Left lung (tissue), 10 donors: ENCODE data around the gene CREB5. TPM values are rescaled to one million over a fixed set of nuclear protein-coding genes. Genes with fewer than 3 reads are reported as not detected.

Experiments used
- ATAC-seq: fragments of 200-7000 bp; cut with Tn5 transposase; one replicate; pipeline ENCODE4 v1.9.1; 2020; ENCODE audit warnings: moderate library complexity
- DNase-seq, 4 donors: peaks; one replicate each; pipeline ENCODE4 v3.0.0-alpha.2; 2013 to 2020
- H3K27ac ChIP-seq, 2 donors: fragments of 200-600 bp; sonication (generic) in 1 of 2; one replicate each; pipeline versions ENCODE4 v1.5.0 to v1.8.0; 2020 to 2021
- H3K27me3 ChIP-seq, 2 donors: fragments of 200-600 bp; sonication (generic) in 1 of 2; one replicate each; pipeline versions ENCODE4 v1.5.0 to v1.8.0; 2020 to 2021
- H3K36me3 ChIP-seq, 2 donors: fragments of 200-600 bp; sonication (generic) in 1 of 2; one replicate each; pipeline versions ENCODE4 v1.5.0 to v1.8.0; 2020 to 2021
- H3K4me1 ChIP-seq, 2 donors: fragments of 200-600 bp; one replicate each; pipeline ENCODE4 v1.8.0; 2021
- H3K4me3 ChIP-seq, 2 donors: fragments of 200-600 bp; sonication (generic) in 1 of 2; one replicate each; pipeline versions ENCODE4 v1.5.0 to v1.8.0; 2020 to 2021; ENCODE audit warnings: mild to moderate bottlenecking in 1 of 2
- H3K9me3 ChIP-seq, 2 donors: fragments of 200-600 bp; sonication (generic) in 1 of 2; one replicate each; pipeline versions ENCODE4 v1.5.0 to v1.8.0; 2020 to 2021
- intact Hi-C, 2 donors: fragments of 100-400 bp; cut with DNase I; formaldehyde crosslinking; loops; one replicate each; pipeline versions ENCODE4 v1.11.2 to v1.14.2; 2022
- polyA plus RNA-seq, 6 donors: library from polyadenylated mRNA; unstranded; fragments of 120-200 nt; gene quantifications; one replicate each; pipeline ENCODE4 v1.2.1, GENCODE V29; 2013; ENCODE audit not compliant: insufficient read length in 6 of 6
- total RNA-seq, 2 donors: library from RNA; stranded (reverse); fragmentation: NEBNext Ultra II Directional; extraction: Animal tissue kit (Norgen Biotek cat#: 25700); gene quantifications; one replicate each; pipeline ENCODE4 v1.2.1, GENCODE V29; 2021
- TF ChIP-seq, protein P1 (sequence below), 2 donors: fragments of 200-600 bp; sonication (generic) in 1 of 2; IDR thresholded peaks; one replicate each; pipeline versions ENCODE4 v1.5.0 to v1.8.0; 2021; ENCODE audit warnings: antibody characterized with exemption in 2 of 2
- donor health status: DM: no; HTN: yes; CAD: no.
- donor health status: DM: no; HTN: no; CAD: no.

Gene CREB5
- total and polyA plus RNA-seq, 8 donors, result 6.6 to 19.9 (median 15.7) TPM

DNA sequence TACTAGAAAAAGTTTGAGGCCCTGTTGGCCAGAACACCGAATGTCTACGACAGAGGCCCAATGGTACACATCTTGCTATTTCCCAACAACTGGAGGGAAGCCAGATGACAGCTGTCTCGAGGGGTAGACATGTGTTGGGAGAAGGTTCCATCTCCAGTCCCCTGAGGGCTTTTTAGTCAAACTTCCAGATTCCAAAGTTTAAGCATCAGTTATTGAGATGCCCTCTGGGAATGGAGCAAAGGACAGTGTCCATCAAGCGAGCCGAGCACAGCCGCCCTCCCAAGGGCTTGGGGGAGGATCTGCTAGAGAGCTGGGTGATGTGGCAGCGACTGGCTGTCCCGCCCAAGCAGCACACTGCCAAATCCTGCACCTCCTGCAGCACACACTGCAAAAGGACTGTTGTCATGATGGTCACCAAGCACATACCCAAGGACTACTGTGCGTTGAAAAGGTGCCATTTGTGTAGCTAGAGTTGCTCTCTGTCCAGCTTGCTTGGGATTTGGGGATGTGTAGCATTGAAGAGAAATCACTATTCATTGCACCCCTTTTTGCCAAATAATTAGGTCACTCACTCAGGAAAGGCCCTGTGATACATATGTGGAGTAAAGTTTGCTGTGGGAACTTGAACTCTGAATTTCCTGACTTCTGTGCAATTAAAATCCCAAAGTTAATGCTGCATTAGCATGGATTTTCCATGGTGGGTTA, 381.2 kb downstream of the CREB5 start:
- TF ChIP-seq, protein P1, sequence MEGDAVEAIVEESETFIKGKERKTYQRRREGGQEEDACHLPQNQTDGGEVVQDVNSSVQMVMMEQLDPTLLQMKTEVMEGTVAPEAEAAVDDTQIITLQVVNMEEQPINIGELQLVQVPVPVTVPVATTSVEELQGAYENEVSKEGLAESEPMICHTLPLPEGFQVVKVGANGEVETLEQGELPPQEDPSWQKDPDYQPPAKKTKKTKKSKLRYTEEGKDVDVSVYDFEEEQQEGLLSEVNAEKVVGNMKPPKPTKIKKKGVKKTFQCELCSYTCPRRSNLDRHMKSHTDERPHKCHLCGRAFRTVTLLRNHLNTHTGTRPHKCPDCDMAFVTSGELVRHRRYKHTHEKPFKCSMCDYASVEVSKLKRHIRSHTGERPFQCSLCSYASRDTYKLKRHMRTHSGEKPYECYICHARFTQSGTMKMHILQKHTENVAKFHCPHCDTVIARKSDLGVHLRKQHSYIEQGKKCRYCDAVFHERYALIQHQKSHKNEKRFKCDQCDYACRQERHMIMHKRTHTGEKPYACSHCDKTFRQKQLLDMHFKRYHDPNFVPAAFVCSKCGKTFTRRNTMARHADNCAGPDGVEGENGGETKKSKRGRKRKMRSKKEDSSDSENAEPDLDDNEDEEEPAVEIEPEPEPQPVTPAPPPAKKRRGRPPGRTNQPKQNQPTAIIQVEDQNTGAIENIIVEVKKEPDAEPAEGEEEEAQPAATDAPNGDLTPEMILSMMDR (IDR thresholded peaks at IDR 0.05), result no peak
- DNase-seq (no peak), ATAC-seq (no peak)
- Histone ChIP-seq H3K4me3 (no peak overlapping the region), H3K27me3 (no peaks in the 10 kb centered on the region), H3K27ac (no peak overlapping the region), H3K4me1 (no peaks in the 10 kb centered on the region), H3K36me3 (no peaks in the 10 kb centered on the region), H3K9me3 (no peaks in the 10 kb centered on the region)
- intact Hi-C loops, result no loop called here

DNA sequence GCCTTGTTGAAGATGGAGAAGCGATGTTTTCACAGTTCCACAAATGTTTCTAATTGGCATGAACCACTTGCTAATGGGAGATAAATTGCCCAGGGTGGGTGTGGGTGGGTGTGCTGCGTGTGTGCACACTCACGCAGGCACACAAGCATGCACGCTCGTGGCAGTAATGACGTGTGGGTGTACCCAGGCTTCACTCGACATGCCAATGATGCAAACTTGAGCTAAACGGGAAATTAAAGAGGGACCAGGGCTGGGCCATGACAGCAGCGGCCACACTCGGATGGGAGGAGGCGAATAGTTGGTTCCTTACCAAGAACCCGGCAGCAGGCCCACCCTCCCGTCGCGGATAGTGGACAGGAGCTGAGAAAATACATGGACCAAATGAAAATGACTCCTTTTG, 386.0 kb downstream of the CREB5 start:
- Histone ChIP-seq H3K27me3 (no peaks in the 10 kb centered on the region), H3K36me3 (no peaks in the 10 kb centered on the region), H3K27ac (no peak overlapping the region), H3K4me3 (no peak overlapping the region), H3K4me1 (no peaks in the 10 kb centered on the region), H3K9me3 (no peaks in the 10 kb centered on the region)
- TF ChIP-seq, protein P1 (IDR thresholded peaks at IDR 0.05), result no peak
- ATAC-seq (no peak), DNase-seq (no peak)
- intact Hi-C loops, result no loop called here

DNA sequence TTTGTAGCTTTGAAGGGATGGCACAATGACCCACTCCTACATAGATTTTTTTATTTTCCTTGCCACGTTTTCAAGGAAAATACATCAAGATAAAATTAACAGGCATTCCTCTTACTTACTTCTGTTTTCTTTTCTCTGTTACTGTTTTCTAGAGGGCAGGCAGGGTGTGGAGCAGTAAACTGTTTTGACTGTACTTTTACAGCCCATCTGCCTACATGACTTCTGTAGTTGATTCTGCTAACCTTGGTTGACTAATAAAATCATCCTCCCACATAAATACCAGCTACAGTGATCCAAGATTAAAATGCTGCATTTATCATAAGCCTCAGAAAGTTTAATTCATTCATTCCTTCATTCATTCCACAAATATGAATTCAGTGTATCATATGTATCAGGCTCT, 387.3 kb downstream of the CREB5 start:
- DNase-seq, result no peak
- Histone ChIP-seq H3K36me3 (peaks cover 0 to 7% of the 10 kb centered on the region in 2 donors), H3K27ac (no peak overlapping the region), H3K27me3 (no peaks in the 10 kb centered on the region), H3K9me3 (no peaks in the 10 kb centered on the region), H3K4me3 (no peak overlapping the region), H3K4me1 (no peaks in the 10 kb centered on the region)
- intact Hi-C loops, result no loop called here
- ATAC-seq, result no peak
- TF ChIP-seq, protein P1 (IDR thresholded peaks at IDR 0.05), result no peak

DNA sequence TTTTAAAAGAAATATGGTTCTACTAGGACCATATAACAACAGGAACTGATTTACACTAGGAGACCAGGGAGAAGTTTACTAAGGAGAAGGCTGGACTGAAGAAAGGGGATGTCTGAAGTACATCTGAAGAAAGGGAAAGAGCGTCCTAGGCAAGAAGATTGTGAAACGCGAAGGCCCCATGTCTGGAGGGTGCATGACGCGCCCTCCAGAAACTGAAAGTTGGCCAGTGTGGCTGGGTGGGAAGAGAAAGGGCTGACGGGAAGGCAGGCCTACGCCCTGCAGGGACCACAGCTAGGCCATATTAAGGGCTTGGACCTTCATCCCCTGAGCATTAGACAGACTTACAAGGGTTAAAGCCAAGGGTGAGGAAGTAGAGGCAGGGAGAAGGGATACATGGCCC, 387.8 kb downstream of the CREB5 start:
- intact Hi-C loops, result no loop called here
- no peak overlapping the region for H3K27ac ChIP-seq
- TF ChIP-seq, protein P1 (IDR thresholded peaks at IDR 0.05), result no peak
- DNase-seq (peak in 1 of 4 donors; percentile 62), ATAC-seq (peak; percentile 65)
- no peaks in the 10 kb centered on the region for H3K27me3 ChIP-seq
- H3K4me3 ChIP-seq, result no peak overlapping the region
- H3K9me3 ChIP-seq, result no peaks in the 10 kb centered on the region
- no peaks in the 10 kb centered on the region for H3K4me1 ChIP-seq
- peaks cover 0 to 11% of the 10 kb centered on the region in 2 donors for H3K36me3 ChIP-seq

DNA sequence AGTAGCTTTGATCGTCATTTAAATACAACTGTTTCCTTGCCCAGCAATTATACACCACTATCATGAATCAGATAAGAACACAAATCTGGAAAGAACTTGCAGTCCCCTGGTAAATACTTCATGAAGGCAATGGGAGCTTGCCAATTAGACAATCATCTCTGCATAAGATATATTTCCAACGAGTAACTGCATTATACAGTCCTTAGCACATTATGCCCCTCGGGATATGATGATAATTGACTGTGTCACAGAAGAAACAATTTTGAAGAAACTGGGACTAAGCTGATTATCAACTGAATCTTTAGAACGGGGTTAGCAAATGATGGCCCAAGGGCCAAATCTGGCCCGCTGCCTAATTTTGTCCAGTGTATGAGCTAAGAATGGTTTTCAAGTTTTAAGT, 390.1 kb downstream of the CREB5 start:
- TF ChIP-seq, protein P1 (IDR thresholded peaks at IDR 0.05), result no peak
- ATAC-seq, result no peak

More for the DNA sequence above, 390.1 kb downstream of the CREB5 start:
- Histone ChIP-seq H3K4me3 (no peak overlapping the region), H3K27me3 (no peaks in the 10 kb centered on the region), H3K27ac (no peak overlapping the region), H3K4me1 (no peaks in the 10 kb centered on the region), H3K36me3 (peaks cover 0 to 17% of the 10 kb centered on the region in 2 donors), H3K9me3 (no peaks in the 10 kb centered on the region)
- intact Hi-C loops, result no loop called here
- DNase-seq, result no peak
